Stimulated activated CD4-positive, alpha-beta T cell treated with anti-CD3 and anti-CD28 coated beads, Interleukin-2, amount 100 ng/mL, for 24 hours (primary cell): Measurements from ENCODE around the gene VWC2L.
A peak's percentile ranks its signal among the peaks of the same experiment; 100 is the strongest.

Source experiments
- DNase-seq, 2 donors: peaks; one replicate each; pipeline ENCODE4 v3.0.0-alpha.2; 2020

VWC2L gene

DNA sequence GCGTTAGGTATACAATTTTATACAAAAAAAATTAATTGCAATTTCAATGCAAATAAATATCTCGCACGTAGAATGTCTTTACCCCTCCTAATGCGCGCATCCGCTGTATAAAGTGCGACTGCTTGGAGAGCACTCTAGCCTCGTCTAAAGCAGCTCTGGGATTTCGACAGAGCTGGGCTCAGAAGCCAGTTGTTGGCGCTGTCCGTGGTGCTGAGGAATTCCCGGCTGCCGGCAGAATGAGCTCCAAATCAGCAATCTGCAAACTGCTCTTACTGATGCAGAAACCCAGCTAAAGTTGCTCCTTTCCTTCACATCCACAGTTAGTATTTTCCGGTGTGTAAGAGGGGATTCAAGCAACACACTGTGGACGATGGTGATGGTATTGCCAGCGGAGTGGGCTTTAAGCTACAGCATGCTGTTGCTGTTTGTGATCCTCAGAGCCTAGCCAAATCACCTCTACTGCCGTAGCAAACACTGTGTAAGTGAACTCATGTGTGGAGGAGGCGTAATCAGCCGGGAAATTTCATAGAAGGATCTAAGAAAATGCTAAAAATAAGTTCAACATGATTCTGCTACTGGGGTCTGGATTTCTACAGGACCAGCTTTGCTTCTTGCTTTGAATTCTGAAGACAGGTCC is at the start of gene VWC2L:
TSS of gene VWC2L (plus strand) at position 137 of the 637 bp plus-strand sequence. CDS start 3,140 bp downstream, outside the sequence.
- peak; percentile 27 to 39 for DNase-seq

DNA sequence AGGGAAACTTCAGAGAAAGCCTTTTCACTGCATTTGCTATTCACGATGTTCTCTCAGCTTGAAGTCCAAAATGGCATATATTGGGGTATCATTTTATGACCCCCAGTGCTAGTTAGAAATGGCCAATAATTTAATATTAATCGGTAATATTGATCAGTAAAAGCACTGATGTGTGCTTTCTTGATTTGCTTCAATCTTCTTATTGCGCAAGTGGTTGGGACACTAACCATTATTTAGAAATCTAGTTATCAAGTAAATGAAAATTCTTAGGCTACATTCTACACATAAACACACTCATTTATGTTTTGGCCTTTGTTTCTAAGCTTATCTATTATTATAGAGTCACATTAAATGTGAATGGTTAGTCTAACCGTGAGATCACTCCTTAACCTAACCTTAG is 49.7 kb upstream of the VWC2L start:
- no peak for DNase-seq

DNA sequence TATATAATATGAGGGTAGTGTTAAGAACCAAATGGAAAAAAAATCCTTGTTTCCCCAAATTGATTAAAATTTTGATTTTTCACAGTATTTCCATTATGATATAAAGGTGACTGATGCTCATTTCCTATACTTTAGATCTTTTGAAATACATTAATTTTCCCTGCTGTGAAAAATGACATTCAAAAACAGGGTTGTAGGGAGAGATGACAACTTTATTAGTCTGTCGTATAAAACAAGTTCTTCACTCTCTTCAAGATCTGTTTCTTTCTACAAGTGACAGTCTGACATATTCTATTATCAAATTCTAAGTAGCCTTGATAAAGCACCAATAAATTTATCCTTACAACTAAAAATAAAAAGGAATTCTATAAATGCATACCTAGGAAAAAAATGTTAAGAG is 45.3 kb upstream of the VWC2L start:
- no peak for DNase-seq

DNA sequence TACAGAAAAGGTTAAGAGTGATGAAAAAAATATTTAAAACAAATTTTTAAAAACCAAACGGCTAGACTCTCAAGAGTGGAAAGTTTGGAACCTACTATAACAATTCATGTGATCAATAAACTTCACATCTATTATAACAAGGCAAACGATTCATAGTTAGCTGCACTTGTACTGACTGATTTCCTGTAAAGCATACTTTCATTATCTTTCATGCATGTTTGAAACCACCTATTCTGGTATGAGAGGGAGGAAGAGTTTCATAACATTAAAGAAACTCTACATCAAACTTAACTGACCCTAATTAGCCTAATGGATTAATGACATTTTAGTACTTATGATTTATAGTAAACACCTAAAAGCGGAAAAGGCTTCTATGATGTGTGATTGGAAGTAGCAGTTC is 43.7 kb upstream of the VWC2L start:
- no peak for DNase-seq

DNA sequence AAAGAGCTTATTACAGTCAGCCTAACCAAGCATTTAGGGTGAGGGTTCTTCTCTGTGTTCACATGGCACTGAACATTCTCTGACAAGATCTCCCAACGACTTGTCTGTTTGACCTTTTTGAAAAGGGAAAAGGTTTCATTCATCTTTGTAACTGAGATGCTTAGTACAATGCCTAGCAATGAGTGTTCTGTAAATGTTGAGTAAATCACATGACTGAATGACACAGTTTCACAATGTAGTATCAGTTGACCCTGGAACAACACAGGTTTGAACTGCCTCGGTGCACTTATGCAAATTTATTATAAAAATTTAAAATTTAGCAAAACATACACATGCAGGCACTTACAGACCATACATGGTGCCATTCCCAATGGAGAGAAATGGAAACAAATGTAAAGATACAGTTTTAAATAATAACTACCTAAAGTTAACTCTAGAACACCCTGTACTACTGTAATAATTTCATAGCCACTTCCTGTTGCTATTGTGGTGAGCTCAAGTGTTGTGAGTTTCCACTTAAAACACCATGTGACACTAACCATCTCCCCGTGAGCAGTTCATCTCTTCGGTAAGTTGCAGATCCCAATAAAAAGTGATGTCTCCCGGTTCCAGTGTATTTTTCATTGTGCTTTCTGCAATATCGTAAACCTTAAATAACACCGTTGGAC is 34.1 kb upstream of the VWC2L start:
- no peak for DNase-seq

DNA sequence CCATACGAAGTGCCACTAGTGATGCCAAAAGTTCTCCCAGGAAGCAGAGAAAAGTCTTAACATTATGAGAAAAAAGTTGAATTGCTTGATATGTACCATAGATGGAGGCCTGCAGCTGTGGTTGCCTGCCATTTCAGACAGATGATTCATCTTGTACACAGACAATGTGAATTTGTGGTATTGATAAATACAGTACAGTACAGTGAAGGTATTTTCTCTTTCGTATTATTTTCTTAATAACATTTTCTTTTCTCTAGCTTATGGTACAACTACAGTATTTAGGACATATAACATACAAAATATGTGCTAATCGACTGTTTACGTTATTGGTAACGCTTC is 33.6 kb upstream of the VWC2L start:
- DNase-seq = no peak

DNA sequence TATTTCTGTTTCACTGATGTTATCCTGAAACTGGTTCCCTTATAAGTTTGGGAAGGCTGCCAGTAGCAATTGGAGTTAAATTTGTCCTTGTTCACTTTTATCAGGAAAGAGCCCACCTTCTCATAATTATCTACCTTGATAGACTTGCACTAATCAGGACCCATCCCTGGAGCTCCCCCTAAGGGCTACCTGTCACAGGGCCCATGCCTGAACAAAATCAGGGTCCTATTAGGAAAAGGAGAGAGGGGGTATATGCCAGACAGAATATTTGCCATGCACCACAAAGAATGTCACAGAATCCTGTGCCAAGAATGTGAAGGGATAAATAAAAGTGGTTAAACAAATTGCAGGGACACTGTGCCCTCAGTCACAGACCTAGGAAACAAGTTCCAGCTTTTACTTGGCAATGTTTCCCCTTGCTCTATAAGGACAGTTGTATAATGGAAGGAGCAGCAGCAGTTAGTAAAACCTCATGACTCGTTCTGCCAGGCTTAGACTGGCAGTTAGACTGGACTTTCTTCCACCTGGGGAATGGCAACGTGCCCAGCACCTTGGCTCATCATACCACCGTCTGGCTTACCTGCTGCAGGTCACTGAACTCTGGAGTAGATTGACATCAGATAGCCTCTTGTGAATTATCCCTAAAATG is 32.3 kb upstream of the VWC2L start:
- DNase-seq = no peak

DNA sequence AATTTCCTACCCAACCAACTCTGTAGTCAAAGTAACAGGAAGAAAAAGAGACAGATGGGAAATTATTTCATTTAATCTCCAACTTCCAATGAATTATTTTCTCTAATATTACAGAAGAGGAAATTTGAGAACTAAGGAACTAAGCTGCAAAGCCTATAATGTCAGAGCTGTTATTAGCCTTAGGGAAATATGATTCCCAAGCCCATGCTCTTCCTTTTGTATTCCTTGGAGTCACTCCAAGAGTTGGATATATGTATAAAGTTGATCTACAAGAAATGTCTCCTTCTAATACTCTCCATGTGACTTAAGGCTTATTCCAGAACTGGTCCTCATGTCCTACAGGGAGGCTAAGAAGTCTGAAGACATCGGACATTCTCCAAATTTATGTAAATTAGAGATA is 31.6 kb upstream of the VWC2L start:
- no peak for DNase-seq

DNA sequence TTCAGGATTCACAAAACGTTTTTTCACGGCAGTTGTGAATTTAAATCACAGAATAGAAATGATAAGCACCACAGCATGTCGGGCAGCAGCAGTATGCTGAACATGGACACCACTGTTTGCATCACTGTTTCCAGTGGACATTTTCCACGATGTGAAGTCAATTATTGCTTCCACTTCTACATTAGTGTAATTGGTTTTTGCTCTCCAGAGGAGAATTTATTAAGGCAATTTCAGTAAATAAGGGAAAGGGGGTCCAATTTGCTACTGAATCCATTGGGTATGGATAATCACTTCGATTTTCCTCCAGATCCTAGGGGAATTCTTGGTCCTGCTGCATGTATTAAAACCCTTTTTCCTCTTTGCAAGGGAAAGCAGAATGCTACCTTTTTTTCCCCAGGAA is 30.2 kb upstream of the VWC2L start:
- no peak for DNase-seq

DNA sequence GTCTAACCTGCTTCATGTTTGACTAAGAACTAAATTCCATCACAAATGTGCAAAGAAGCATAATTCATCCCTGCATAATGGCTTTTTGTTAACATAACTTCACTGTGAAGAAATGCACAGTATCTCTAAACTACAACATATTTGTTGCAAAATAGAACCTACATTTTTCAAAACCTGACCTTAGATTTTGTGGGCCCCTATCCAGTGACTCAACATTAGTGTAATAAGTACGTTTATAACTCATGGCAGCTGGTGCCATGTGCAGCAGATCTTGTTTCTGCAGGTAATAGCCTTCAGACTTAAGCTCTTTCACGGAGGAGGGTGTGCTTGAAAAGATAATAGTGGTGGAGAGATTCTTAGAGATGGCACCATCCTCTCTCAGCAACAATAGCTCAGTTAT is 28.6 kb upstream of the VWC2L start:
- no peak for DNase-seq

DNA sequence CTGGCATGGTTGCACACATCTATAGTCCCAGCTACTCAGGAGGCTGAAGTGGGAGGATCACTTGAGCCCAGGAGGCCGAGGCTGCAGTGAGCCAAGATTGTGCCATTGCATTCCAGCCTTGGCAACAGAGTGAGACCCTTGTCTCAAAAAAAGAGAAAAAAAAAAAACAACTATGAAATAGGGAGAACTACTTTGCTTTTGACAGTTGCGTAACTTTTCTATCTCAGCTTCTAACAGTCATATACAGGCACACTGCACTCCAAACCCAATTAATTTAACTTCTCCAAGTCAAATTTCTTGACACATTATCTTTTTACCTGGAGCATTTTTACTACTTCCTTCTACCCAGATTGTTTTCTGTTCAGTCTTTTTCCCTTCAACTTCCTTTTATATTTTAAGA is 24.1 kb upstream of the VWC2L start:
- no peak for DNase-seq

DNA sequence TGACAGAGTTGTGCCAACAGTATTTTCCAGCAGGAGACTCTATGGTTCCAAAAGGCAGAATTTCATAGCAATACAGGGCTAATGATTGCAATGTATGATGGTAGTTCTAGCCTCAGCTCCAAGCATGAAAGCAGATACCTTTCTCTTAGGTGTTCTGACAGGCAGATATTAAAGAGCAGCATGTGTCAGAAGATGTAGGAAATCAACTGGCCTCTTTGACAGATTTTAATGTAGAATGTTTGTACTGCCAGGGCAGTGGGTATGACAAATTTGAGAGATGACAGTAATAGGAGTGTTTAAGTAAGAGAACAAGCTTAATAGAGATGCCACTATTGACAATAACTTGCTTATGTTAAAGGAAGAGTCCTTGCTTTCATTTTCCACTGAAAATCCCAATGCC is 21.5 kb upstream of the VWC2L start:
- DNase-seq = no peak

DNA sequence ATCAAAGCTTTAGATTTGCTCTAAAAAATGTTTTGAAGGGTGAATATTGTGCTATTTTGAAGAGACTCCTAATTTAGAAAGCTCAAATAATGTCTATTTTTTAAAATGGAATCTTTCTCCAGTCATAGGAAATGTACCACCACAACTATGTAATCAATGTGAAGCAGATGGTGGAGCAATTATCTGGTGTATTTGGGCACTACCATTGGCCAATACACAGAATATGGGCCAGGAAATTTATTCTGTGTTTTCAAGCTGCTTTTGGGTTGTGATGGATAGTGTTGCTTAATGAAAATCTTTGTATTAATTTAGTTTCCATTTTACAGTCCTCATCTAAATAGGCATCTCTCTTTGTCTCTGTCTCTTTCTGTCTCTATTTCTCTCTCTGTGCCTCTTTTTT is 17.1 kb upstream of the VWC2L start:
- no peak for DNase-seq

DNA sequence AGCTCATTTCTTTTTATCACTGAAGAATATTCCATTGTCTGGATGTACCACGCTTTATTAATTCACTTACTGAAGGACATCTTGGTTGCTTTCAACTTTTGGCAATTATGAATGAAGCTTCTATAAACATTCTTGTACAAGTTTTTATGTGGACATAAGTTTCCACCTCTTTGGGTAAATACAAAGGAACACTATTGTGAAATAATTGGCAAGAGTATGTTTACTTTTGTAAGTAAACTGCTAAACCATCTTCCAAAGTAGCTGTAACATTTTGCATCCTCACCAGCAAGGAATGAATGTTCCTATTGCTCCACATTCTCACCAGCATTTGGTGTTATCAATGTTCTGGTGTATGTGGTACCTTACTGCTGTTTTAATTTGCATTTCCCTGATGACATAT is 15.8 kb upstream of the VWC2L start:
- DNase-seq = no peak

DNA sequence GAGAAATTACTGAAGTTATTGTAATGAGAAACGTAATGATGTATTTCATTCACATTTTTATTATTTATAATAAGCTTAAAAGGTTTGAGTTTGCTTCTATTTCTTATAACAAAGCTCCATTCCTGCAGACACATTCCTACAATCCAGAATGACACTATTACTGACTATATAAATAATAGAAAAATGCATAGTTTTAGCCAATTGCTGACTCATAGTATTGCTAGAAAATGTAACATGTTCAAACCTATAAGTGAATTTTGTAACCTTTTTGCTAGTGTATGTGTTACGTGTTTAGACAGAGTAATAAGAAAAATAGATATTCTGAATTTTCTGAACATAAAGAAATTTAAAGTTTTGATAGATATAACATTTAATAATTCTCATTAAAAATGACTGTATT is 9.3 kb upstream of the VWC2L start:
- no peak for DNase-seq

DNA sequence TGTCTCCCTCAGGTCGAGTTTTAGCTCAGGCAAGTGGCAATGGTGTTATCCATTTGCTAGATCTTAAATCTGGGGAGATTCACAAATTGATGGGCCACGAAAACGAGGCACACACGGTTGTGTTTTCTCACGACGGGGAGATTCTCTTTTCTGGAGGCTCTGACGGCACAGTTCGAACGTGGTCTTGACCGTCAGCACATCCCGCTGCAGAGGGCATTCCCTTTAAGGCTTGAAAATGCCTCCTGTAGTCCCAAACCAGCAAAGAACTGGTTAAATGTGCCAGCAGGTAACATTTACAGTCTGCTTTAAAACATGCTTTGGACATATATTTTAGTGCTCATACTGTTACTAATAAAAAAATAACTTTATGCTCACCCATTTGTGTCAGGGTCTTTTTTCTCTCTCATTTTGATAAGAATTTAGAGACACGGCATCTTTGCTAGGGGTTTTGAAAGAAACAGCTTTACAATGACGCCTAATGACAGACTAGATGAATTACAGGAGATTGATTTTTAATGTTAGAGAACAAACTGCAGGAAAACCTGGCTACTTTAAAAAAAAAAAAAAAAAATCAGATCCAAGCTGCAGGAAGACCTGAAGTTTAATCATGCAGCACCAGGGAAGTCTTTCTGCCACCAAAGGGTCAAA is 602 bp upstream of the VWC2L start:
- no peak for DNase-seq

DNA sequence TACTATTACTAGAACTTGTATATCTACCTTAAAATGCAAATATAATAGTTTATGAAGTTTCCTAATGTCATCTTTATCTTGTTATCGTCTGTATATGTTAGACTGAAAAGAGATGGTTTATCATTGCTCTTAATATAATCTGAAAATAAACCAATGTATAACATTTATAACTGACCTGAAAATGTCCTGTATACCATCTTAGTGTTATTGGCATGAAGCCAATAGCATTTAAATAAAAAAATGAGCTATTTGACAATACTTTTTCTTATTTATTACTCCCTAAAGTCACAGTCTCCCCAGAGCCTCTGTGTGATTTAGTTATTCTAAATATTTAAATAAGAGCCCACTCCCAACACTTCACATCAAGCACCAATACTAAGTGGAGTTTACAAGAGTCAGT is 1.8 kb downstream of the VWC2L start:
- no peak for DNase-seq

DNA sequence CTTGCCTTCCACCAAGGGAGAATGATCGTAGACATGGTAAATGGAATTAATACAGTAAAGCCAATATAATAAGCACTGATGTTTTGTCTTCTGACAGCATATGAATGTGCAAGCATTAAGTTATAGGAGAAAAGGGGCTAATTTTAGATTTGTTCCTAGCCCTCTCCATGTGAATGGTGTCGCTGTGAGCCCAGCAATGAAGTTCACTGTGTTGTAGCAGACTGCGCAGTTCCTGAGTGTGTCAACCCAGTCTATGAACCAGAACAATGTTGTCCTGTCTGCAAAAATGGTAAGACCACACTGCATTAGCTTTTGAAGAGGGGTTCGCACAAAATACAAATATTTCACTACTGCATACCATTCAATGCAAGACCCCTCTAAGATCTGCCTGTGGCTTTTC is 25.6 kb downstream of the VWC2L start:
- no peak for DNase-seq

DNA sequence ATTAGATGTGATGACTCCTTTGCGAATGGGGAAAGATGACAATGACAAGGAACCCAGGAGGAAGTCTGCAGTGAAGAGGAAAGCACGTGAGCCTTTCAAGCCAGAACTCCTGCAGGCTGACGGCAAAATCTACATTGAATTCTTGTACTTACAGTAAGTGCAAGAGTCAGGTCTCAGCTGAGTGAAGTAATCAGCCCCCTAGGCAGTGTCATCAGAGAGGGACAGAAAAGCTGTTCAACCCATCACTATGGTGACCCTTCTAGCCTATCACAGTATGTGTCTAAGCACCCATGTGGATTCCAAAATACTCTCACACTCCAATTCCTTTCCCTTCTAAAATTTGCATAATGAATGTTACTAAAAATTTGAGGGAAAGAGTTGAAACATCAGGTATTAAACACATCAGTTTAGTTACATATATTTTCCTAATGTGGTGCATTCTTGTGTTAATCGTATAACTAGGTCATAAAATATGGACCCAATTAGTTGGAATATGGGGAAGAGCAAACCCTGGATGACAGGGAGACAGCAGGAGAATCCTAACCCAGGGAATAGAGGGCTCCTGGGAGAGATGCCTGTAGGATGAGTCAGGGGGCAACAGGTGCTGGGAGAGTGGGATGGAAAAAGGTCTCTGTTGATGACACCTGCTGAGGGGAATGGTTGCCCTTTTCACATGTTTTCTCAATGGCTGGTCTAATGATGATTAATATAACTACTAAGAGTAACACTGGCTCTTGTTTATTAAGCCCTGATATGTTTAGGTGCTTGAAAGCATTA is 39.5 kb downstream of the VWC2L start:
- no peak for DNase-seq

DNA sequence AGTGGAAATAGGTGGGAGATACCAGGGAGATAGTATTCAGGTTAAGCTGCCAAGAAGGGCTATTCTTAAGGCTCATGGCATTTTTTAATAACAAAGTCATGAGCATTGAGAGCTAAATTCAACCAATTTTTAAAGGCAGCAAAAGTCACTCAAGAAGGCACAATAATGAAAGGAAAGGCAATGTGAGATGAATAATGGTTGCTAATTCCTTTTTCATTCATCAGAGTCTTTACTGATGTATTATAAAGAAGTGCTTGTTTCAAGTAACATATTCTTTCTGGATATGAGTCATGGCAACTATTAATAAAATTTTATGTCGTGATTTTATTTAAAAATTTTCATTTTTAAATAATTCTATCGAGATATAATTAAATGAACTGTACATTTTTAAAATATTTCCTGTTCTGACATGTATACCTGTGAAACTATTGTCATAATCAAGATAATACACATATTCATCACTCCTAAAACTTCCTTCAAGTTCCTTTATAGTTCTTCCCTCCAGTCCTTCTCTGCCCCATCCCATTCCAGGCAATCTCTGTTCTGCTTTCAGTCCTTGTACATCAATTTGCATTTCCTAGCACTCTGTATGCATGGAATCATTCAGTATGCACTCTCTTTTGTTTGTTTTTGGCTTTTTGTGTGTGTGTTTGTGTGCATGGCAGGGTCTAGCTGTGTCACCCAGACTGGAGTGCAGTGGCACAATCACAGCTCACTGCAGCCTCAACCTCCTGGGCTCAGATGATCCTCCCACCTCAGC is 40.8 kb downstream of the VWC2L start:
- DNase-seq = no peak

DNA sequence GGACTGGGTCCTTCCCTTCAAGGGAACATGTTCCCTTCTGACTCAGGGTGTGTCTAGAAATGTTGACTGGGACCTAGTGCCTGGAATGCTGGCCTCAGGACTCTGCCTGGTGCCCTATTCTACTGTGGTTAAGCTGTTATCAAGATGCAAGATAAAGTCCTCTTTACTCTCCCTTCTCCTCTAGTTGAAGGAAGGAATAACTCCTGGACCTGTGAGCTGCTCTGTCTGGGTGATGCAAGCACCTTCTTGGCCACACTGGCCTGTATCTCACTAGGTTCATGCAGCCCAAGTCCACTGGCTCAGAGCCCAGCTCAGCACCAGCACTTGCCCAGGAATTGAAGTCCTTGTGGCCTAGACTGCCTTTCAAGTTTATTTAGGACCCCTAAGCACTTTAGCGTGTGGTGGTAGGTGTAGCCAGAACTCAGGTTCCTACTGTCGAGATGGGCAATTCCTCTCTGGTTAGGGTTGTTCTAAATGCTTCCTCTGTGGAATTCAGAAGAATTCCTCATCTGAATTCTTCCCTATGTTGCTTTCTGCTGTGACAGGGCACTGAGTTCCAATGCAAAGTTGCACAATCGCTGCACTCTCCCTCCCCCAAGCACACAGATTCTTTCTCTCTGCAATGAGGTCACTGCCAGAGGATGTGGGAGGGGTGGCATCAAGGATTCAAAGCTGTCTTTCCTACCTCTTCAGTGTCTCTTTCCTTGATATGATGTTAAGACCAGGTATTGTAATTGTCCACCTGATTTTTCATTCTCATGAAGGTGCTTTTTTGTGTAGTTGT is 54.7 kb downstream of the VWC2L start:
- no peak for DNase-seq

DNA sequence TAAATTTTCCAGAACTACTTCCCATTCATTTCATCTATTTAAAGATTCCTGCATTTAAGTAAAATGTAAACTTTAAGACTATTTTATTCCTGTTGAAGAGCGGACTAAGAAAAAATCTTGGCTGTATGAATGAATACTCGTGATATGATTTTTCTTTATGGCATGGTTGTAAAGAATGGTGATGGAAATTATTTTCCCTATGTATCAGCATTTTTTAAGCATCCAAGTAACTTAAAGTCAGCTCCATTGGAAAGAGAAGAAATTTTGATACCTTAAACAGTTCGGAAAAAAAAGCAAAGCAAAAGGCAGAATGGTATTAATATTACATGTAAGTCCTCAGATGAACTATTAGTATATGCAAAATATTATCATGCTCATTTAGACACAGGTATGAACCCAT is 58.9 kb downstream of the VWC2L start:
- no peak for DNase-seq
